ENCODE measurements around the gene WDR5.

The WDR5 gene

DNA sequence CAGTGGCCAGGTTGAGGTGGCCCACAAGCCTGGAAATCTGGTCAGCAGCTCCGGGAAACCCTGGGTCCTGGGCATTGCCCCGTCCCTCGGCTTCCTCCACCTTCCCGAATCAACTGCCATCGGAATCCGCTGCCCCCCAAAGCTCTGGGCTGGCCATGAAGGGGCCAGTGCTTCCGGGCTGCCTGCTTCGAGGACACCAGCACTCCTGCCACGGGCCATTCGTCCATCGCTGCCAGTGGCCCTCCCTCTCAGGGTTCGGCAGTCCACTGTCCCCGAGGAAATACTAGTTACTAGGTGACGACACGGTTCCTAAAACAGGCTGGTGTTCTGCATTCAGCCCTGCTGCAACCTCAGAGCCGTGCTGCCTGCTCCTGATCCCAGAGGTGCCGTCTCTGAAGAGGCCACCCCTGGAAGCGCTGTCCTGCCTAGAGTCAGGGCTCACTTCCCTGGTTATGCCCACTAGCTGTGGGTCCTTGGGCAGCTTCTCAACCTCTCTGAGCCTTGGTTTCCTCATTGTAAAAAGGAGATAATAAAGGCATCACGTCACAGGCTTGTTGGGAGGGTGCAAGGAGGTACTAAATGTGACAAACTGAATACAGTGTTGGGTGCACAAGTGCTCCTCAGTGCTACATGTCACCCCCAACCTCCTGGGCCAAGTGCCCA lies 3.5 kb upstream of the WDR5 start:
- DNase-seq, result no peak

DNA sequence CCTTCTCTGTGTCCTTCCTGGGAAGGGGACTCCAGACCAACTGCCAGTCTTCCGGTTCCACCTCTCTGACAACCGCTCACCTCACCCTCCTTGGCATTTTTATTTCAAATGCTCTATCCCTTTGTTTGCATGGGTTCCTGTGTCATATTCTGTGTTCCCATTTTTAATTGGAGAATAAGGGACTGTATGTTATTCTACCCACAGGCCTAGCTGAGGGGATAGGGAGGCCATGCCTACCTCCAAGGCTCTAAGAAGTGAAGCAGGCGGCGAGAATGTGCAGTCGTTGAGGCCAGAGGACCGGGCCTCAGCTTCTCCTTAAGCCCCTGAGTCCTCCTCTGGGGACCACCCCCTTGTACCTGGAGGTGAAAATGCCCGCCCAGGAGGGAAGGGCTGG lies 936 bp upstream of the WDR5 start:
- DNase-seq, result no peak

DNA sequence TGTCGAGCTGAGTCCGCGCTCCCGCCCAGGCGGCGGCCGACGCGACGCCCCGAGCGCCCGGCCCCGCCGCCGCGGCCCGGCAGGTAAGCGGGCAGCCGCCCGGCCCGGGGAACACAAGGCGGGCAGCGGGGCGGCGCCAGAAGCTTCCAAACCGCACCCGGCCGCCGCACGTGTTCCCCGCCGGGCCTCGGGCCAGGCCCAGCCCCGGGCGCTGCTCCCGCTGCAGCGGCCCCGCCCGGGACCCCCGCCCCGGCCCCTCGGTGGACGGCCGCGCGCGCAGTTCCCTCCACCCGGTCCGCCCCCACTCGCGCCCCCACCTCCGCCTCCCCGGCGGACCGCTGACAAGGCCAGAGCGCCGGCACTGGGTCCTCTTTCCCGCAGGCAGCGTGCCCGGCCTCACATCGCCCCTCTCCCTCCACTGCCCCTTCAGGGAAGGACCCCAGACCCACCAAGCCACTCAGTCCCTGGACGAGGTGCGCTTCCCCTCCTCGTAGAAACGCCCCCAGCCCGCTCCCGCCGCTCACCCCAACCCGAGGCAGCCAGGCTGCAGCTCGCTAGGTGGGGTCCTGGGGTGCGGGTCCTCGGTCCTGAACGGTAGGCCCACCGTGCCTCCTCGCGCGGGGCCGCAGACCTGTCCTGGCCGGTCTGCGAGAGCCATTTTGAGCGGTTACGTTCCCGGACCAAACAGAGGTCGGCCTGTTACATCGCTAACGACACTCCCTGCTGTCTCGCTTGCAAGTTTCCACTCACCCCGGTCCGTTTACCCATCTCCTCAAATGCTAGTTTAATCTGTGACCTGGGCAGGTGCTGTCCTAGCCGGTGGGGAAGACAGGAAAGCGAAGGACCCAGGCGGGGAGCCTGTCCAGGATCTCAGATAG lies 475 bp downstream of the WDR5 start:
- DNase-seq, result no peak

DNA sequence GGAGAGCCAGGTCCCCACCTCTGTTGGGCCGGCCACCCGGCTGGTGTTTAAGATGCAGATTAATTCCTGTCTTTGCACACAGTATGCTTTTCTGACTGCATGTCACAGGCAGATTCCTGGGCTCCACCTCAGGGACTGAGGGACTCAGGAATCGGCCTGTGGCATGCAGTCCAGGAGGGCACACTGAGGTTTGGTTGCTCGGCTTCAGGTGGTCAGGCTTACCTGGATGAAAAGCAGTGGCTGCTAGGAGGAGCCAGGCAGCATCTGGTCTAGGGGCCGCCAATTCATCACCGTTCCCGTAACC lies 1.1 kb downstream of the WDR5 start:
- DNase-seq, result no peak

DNA sequence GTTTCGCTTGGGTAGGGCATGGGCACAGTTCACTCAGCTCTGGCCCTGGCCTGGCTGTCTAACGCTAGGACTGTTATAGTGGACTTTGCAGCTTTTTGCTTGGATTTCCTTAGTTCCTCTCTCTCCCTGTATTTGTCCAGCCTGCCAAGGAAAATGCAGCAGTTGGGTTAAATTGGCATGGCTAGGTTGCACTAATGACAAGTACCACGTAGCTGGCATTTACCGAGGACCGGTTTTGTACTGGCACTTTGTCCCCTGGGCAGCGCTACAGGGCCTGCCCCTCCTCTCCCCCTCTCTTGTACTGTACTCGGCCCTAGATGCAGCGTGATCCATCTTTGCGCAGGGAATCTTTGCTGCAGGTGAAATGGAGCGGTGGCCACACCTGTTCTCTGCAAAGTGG lies 2.4 kb downstream of the WDR5 start:
- DNase-seq, result no peak

DNA sequence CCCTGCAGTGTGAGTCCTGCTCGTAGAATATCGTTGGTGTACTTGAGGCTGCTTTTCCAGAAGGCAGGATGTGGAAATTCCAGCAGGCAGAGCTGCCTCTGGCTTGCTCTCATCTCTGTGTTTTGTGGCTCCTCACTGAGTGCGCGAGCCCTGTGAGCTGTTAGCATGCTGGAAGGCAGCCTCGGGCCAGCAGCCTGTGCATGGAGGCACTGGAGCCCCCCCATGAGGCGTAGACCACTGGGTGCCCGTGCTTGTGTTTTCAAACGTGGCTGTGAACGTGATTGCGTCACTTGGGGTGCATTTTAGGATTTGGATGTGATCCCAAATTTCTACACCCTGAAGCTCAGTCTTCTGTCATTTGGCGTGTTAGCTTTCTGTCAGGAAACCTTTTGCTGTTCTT lies 3.2 kb downstream of the WDR5 start:
- DNase-seq, result no peak

DNA sequence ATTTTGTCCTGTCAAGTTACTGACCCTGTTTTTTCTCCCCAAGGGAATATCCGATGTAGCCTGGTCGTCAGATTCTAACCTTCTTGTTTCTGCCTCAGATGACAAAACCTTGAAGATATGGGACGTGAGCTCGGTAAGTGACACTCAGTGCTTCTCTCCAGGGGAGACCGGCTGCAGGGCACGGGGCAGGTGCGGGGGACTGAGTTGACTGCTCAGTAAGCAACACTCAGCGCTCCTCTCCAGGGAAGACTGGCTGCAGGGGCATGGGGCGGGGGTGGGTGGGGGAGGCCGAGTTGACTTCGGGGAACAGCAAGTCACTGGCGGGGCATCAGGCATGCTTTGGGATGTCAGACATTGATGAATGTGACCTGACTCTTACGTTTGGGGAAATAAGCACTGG lies 6.0 kb downstream of the WDR5 start:
- no peak for DNase-seq

DNA sequence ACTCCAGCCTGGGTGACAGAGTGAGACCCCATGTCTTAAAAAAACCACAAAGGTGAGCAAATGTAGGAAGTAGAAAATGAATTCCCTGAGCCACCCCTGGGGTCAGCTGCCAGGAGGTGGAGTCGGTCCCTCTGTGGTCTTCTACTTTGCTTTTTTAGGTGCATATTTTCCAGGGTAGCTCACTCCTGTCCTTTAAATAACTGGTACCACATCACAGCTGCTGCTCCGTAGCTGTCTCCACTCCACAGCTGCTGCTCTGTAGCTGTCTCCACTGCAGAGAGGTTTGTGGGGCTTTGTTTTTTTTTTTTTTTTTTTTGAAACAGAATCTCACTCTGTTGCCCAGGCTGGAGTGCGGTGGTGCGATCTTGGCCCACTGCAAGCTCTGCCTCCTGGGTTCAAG lies 8.9 kb downstream of the WDR5 start:
- no peak for DNase-seq

DNA sequence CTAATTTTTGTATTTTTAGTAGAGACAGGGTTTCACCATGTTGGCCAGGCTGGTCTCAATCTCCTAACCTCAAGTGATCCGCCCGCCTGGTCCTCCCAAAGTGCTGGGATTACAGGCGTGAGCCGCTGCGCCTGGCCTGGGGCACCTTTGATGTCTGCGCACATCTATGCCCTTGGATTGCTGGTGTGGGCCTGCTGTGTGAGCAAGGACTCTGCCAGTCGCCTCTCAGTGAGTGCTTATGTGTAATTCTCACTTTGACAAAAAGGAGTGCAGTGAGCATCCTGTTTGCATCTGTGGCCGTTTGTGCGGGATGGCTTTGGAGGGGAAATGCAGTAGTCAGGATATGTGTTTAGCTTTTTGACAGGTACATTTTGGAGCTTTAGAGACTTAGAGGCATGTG lies 9.4 kb downstream of the WDR5 start:
- DNase-seq, result no peak

DNA sequence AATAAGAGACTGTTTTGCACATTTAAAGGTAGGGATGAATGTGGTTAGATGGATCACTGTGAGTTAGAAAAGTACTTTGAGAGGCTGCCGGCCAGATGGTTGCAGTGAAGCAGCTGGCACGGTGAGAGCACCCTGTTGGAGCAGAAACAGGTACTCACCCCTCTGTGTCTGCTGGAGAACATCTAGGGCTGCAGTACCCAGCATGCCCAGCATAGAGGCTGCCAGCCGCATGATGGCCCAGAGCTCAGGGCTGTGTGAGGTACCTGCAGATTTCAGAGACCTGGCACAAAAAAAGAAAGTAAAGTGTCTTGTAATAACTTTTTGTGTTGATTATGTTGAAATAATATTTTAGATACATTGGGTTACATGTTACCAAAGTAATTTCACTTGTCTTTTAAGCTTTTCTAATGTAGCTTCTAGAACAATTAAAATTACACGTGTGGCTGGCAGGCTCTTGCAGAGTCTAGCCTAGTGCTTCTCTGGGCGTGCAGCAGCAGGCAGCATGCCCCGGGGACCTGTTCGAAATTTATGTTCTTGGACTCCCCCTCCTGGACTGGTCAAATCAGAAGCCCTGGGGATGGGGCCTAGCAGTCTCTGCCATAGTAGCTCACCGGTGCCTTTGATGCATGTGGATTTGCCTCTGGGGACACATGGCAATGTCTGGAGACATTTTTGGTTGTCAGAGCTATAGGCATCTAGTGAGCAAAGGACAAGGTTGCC lies 11.1 kb downstream of the WDR5 start:
- DNase-seq, result no peak

DNA sequence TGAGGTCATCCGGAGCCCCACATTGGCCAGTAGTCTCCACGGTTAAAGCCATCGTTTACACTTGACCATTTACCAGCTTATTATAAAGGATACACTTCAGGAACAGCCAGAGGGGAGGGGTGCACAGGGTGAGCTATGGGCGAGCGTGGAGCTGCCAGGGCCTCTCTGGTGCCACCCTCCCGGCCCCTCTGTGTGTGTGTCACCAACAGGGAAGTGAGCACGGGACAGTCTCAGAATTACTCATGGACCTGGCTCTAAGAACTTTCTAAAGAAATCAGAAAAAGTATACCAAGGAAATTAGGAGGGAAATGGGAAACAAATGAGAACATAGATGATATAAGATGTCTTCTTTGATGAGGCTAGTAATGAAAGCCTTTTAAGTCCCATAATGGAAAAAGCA lies 13.5 kb downstream of the WDR5 start:
- DNase-seq, result no peak

DNA sequence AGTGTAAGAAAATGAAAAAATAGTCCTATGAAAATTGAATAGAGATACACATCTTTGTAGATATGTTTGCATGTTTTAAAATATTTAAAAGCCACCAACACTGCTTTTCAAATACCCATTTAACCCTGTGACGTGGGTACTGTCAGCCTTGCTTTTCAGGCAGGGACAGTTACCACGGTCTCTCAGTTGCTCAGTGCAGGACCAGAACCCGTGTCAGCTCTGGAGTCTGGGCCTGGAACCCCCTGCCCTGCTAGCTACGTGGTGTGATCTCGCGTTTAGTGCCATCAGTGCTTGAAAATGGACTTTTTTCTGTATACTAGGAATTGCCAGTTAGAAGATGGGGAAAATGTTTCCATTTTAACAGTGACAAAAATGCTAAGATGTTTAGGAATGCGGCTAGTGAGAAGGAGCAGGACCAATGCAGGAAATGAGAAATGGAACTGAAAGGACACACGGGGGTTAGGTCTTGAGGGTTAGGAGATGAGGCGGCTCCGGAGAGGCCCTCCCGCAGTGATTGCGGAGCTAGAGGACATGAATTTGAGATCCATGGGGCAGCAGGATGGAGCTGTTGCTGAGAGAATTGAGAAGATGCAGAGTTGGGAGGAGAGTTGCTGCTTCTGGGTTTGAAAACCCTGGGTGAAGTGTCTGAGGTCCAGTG lies 14.8 kb downstream of the WDR5 start:
- no peak for DNase-seq

DNA sequence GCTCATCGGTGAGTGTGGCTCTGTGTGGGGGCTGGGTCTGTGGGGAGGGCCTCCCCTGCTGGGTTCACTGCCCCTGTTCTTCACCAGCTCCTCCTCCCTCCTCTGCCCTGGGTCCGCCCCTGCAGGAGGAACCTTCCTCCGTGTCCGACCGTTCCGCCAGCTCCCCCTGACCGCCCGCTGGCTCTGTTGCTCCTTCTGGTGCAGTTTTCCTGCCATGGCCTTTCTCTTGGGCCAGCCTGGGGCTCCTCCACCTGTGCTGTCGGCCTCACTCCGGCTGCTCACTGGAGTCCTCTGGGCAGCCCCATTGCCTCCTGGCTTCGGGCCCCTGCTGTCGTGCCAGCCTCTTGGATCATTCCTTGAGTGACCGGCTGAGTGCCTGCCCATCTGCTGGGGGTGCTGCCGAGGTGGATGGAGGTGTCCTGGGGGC lies 16.2 kb downstream of the WDR5 start:
- no peak for DNase-seq

DNA sequence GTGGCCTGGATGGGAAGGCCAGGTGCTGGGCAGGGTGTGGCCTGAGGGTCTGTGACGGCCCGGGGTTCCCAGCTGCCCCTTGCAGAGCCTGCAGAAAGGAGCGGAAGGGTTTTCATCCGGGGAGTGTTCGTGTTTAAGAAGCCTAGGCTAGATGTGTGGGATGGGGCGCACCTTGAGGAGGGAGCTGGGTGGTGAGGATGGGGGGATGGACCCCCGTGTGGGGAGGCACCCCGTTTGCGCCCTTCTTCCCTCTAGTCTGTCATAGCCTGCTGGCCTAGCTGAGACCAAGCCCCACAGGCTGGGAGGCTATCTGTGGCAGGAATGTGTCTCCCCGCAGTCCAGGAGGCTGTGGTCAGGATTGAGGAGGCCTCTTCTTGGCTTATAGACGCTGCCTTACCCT lies 16.6 kb downstream of the WDR5 start:
- no peak for DNase-seq

DNA sequence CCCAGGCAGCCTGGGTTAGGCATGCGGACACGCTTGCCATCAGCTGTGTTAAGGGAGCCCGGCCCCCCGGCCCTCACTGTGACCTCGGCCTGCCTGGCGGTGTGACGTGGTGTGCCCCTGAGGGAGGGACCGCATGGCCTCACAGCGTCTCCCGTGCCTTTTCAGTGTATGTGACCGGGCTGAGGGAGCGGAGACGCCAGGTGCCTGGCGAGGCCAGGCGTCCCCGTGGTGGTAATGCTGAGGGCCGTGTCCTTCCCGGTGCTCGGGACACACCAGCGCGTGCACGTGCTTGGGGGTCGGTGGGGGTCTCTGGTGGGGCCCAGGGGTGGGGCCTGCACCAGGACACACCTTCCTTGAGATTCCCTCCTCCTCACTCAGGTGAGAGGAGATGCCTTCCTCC lies 17.6 kb downstream of the WDR5 start:
- DNase-seq, result no peak

DNA sequence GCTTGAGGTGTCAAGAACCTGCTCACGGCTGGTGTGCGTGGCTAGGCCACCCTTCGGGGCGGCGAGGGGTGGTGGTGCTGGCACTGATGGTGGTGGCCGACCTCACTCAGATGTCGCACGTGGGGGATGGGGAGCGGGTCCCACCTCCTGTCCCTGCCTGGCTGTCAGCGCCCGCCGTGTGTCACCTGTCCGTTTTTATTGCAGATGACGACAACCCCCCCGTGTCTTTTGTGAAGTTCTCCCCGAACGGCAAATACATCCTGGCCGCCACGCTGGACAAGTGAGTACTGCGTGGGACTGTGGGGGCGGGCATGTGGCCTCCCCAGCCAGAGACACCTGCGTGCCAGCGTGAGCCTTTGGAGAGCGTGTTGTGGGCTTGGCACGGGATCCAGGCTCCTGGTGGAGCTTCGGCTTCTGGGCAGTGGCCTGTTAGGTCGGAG lies 18.4 kb downstream of the WDR5 start:
- no peak for DNase-seq

DNA sequence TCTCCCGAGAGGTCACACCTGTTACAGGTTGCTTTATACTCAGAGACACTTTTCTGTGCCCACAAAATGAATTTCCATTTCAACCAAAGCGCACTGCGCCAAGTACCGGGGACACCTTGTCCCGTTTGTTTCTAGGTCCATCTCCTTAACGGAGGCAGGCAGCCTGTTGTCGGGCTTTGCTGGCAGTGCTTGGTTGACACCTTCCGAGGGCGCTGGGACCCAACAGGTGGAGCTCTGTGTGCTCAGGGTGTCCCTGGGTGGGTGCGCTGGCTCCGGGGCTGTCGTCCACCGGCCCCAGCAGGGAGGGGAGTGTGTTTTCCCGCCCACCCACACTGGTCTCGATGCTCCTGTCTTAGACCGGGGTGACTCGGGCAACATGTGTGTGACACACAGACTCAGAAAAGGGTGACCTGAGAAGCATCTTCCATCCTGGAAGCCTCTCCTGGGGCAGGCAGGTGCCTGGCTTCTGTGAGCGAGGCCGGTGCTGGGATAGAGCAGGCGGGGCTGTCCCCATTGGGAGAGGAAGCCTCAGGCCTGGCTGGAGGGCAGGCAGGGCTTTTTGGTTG lies 20.0 kb downstream of the WDR5 start:
- DNase-seq, result no peak

DNA sequence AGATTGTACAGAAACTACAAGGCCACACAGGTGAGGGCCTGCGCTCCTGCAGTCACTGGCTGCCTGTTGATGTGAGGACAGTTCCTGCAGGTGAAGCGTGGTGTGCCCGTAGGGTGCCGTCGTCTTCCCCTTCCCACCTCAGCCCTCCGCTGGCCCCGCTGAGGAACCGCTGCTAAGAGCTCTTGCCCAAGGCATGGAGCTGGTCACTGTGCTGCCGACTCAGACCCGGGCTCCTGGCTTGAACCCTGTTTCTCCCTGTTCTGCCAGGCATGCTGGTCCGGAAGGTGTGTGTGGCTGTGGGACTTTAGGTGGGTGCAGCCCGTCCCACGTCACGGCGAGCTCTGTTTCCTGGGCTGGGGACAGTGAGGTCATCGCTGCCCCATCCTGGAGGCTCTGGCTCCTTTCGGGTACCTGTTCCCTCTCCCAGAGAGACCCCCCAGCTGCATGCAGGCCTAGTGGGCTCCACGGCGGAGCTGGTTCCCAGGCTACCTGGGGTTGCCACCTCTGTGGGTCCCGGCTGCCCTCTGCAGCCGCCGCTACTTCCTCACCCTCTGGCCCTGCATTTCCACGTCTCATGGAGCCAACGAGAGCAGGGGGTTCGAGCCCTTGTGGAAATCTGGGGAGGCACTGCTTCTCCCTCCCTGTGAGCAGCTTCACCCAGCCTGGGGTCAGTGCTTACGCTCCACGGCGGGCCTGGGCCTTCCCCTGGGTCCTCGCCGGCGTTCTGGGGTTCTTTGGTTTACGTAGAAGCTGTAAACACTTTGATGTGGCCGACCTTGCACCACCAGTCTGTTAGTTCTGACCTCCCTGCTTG lies 20.9 kb downstream of the WDR5 start:
- DNase-seq, result no peak

DNA sequence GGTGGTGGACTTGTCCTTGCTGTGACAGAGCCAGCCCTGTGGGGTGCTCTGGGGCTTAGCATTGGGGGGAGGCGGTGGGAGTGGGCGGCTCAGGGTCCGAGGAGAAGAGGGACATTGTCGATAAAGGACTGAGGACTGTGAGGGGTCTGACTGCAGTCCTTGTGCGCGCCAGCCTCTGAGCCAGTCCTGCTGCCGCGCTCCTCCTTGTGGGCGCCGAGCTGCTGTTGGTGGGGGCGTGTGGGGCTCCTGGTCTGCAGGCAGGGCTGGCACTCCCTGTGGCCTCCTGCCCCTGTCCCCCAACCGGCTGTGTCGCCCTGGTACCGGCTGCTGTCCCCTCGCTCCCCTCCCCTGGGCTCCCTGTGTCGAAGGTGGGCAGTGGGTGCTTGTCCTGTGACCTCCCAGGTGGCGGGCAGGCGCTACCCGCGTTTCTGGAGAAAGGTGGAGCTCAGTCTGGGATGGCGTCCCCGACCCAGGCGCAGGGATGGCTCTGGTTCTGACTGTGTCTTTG lies 21.6 kb downstream of the WDR5 start:
- DNase-seq, result no peak

DNA sequence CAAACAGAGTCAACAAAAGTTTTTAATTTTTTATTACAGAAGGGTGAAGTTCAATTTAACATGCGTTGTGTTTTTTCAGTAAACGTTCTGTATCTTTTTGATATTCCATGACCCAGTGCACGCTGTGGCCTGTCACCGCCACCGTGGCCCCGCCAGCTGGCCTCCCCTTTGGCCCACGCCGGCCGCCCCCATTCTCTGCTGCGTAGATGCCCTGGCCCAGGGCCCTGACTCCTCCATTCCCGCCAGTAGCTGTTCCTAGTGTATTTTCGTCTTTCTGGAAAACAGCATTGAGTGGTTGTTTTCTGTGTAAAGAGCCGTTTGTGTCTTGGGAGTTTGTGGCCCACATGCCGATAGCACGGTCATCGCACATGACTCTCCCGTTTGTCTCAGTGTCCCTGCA lies 22.4 kb downstream of the WDR5 start:
- no peak for DNase-seq

DNA sequence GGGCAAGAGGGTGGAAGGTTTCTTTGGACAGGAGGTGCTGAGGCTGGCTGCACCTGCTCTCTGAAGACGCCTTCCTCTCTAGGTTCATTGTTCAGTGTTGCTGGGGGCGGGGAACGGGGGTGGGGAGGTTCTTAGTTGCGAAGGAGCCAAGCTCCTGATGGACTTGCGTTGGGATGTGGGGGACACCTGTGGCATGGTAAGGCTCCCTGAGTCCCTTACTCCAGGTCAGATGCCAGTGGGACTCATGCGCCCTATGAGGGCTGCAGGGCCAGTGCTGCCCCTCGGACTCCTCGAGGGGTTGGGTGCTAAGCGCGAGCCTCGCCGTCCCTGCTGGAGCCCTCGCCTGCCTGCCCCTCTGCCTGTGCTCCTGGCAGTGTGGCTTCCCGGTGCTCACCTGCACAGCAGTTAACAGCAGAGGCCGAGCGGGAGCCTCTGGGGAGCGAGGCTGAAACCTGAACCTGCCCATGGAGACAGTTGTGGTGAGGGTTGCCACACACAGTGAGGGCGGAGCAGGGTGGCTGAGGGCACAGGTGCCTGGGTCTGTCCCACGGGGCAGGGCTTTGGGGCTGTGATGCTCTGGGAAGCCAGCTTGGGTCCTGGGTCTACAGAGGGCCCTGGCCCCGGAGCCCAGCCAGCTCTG lies 23.0 kb downstream of the WDR5 start:
- no peak for DNase-seq

All from activated gamma-delta T cell treated with Interleukin-2 at 50 U/mL for 16 hours (primary cell).